HG02970 (cell line): ENCODE data around the gene OLA1.

Experiments
- ATAC-seq: cut with Tn5 transposase; IDR thresholded peaks from one replicate; pipeline ENCODE4 v1.9.1; 2021; ENCODE audit warnings: mild to moderate bottlenecking, moderate library complexity, moderate number of reproducible peaks; ENCODE audit not compliant: unreplicated experiment, low FRiP score

OLA1 gene

GRCh38 chr2:174124181-174124580, 124.2 kb downstream of the OLA1 start:
- no peak for ATAC-seq

GRCh38 chr2:174122185-174122584, 126.1 kb downstream of the OLA1 start:
- no peak for ATAC-seq

- no peak for ATAC-seq
Observed at GRCh38 chr2:174121612-174122011, 126.7 kb downstream of the OLA1 start.

GRCh38 chr2:174121175-174121574, 127.2 kb downstream of the OLA1 start:
- ATAC-seq, result no peak

GRCh38 chr2:174120346-174120745, 128.0 kb downstream of the OLA1 start:
- ATAC-seq, result no peak

- ATAC-seq, result no peak
Observed at GRCh38 chr2:174117951-174118930, 130.1 kb downstream of the OLA1 start.

GRCh38 chr2:174112073-174112472, 136.3 kb downstream of the OLA1 start:
- ATAC-seq, result no peak

GRCh38 chr2:174108579-174108978, 139.8 kb downstream of the OLA1 start:
- ATAC-seq, result no peak

- ATAC-seq, result no peak
Observed at GRCh38 chr2:174106736-174107135, 141.6 kb downstream of the OLA1 start.

GRCh38 chr2:174094542-174094941, 153.8 kb downstream of the OLA1 start:
- ATAC-seq, result no peak

- no peak for ATAC-seq
Observed at GRCh38 chr2:174090476-174090875, 157.9 kb downstream of the OLA1 start.

GRCh38 chr2:174088706-174089460, 159.4 kb downstream of the OLA1 start:
- ATAC-seq, result no peak

GRCh38 chr2:174086708-174087107, 161.6 kb downstream of the OLA1 start:
- ATAC-seq, result no peak

- no peak for ATAC-seq
Observed at GRCh38 chr2:174085781-174086180, 162.6 kb downstream of the OLA1 start.

GRCh38 chr2:174083843-174084458, 164.4 kb downstream of the OLA1 start:
- no peak for ATAC-seq

GRCh38 chr2:174080672-174081121, 167.6 kb downstream of the OLA1 start:
- ATAC-seq, result no peak

- no peak for ATAC-seq
Observed at GRCh38 chr2:174078275-174078674, 170.1 kb downstream of the OLA1 start.

GRCh38 chr2:174076975-174077374, 171.4 kb downstream of the OLA1 start:
- ATAC-seq, result no peak

- no peak for ATAC-seq
Observed at GRCh38 chr2:174076040-174076439, 172.3 kb downstream of the OLA1 start.

GRCh38 chr2:174074831-174075230, 173.5 kb downstream of the OLA1 start:
- no peak for ATAC-seq

- ATAC-seq, result no peak
Observed at GRCh38 chr2:174072857-174073256, 175.5 kb downstream of the OLA1 start.
